ENCODE results near the gene C10orf88. TPM values are rescaled to one million over a fixed set of nuclear protein-coding genes. Genes with fewer than 3 reads are reported as not detected.

C10orf88 gene
- total and polyA plus RNA-seq, 2 of the 13 experiments (the other 11 are each of a cell fraction or from before 2014, with no cell fraction given): 4.6 to 11.8 TPM

DNA sequence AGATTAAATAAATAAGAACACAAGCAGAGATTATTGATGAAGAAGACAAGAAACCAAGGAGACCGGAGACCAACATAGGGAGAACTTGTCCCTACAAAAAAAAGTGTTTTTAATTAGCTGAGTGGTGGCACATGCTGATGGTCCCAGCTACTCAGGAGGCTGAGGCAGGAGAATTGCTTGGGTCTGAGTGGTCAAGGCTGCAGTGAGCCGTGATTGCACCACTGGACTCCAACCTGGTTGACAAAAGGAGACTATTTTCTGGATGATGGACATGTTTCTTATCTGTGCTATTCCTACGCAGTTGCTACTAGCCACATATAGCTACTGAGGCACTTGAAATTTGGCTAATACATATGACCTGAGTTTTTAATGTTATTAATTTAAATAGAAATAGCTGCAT is 44.9 kb upstream of the C10orf88 start (continued):
- TF ChIP-seq, protein P1, sequence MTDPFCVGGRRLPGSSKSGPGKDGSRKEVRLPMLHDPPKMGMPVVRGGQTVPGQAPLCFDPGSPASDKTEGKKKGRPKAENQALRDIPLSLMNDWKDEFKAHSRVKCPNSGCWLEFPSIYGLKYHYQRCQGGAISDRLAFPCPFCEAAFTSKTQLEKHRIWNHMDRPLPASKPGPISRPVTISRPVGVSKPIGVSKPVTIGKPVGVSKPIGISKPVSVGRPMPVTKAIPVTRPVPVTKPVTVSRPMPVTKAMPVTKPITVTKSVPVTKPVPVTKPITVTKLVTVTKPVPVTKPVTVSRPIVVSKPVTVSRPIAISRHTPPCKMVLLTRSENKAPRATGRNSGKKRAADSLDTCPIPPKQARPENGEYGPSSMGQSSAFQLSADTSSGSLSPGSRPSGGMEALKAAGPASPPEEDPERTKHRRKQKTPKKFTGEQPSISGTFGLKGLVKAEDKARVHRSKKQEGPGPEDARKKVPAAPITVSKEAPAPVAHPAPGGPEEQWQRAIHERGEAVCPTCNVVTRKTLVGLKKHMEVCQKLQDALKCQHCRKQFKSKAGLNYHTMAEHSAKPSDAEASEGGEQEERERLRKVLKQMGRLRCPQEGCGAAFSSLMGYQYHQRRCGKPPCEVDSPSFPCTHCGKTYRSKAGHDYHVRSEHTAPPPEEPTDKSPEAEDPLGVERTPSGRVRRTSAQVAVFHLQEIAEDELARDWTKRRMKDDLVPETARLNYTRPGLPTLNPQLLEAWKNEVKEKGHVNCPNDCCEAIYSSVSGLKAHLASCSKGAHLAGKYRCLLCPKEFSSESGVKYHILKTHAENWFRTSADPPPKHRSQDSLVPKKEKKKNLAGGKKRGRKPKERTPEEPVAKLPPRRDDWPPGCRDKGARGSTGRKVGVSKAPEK (CRISPR knock-in tag; IDR thresholded peaks at IDR 0.05; ENCODE audit: borderline replicate concordance): no peak
- TF ChIP-seq, protein P2, sequence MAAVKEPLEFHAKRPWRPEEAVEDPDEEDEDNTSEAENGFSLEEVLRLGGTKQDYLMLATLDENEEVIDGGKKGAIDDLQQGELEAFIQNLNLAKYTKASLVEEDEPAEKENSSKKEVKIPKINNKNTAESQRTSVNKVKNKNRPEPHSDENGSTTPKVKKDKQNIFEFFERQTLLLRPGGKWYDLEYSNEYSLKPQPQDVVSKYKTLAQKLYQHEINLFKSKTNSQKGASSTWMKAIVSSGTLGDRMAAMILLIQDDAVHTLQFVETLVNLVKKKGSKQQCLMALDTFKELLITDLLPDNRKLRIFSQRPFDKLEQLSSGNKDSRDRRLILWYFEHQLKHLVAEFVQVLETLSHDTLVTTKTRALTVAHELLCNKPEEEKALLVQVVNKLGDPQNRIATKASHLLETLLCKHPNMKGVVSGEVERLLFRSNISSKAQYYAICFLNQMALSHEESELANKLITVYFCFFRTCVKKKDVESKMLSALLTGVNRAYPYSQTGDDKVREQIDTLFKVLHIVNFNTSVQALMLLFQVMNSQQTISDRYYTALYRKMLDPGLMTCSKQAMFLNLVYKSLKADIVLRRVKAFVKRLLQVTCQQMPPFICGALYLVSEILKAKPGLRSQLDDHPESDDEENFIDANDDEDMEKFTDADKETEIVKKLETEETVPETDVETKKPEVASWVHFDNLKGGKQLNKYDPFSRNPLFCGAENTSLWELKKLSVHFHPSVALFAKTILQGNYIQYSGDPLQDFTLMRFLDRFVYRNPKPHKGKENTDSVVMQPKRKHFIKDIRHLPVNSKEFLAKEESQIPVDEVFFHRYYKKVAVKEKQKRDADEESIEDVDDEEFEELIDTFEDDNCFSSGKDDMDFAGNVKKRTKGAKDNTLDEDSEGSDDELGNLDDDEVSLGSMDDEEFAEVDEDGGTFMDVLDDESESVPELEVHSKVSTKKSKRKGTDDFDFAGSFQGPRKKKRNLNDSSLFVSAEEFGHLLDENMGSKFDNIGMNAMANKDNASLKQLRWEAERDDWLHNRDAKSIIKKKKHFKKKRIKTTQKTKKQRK (IDR thresholded peaks at IDR 0.05; ENCODE audit: low read length): no peak
- TF ChIP-seq DNMT1 (CRISPR knock-in tag; IDR thresholded peaks at IDR 0.05) (no peak), HIC2 (CRISPR knock-in tag; IDR thresholded peaks at IDR 0.05; ENCODE audit: low read depth) (no peak), RAD21 (CRISPR knock-in tag; IDR thresholded peaks at IDR 0.05) (no peak), POLR2AphosphoS5 (IDR thresholded peaks at IDR 0.05; ENCODE audit: low read depth, low read length) (no peak), ZNF530 (CRISPR knock-in tag; IDR thresholded peaks at IDR 0.05; ENCODE audit: low read depth) (no peak), ARNT (IDR thresholded peaks at IDR 0.05) (no peak)
- TF ChIP-seq, protein P3, sequence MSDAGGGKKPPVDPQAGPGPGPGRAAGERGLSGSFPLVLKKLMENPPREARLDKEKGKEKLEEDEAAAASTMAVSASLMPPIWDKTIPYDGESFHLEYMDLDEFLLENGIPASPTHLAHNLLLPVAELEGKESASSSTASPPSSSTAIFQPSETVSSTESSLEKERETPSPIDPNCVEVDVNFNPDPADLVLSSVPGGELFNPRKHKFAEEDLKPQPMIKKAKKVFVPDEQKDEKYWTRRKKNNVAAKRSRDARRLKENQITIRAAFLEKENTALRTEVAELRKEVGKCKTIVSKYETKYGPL (CRISPR knock-in tag; IDR thresholded peaks at IDR 0.05): no peak

Measured in HepG2 (cell line).